ENCODE measurements around the gene MEF2C.

DNA sequence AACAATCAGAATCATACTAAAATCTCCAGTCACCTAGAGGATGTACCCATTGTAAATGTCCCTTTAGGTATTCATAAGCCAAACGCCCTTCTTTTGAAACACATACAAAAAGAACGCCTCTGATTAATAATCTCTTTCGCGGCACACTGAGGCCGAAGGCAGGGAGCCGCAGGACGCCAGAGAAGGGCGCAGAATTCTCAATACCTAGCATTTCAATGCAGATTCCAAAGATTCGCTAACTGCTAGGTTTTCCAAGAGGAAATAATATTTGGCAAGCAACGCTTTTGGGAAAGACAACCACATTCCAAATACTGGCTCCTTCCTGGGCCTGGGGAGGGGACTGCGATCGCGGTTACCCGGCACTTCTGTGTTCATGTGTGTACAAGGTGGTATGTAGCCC is 203.3 kb downstream of the MEF2C start:
- TF ChIP-seq, protein P1, sequence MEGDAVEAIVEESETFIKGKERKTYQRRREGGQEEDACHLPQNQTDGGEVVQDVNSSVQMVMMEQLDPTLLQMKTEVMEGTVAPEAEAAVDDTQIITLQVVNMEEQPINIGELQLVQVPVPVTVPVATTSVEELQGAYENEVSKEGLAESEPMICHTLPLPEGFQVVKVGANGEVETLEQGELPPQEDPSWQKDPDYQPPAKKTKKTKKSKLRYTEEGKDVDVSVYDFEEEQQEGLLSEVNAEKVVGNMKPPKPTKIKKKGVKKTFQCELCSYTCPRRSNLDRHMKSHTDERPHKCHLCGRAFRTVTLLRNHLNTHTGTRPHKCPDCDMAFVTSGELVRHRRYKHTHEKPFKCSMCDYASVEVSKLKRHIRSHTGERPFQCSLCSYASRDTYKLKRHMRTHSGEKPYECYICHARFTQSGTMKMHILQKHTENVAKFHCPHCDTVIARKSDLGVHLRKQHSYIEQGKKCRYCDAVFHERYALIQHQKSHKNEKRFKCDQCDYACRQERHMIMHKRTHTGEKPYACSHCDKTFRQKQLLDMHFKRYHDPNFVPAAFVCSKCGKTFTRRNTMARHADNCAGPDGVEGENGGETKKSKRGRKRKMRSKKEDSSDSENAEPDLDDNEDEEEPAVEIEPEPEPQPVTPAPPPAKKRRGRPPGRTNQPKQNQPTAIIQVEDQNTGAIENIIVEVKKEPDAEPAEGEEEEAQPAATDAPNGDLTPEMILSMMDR (IDR thresholded peaks at IDR 0.05; ENCODE audit: low read depth, low read length, poor library complexity, severe bottlenecking) = no peak
- no peak for TF ChIP-seq EZH2phosphoT487 (IDR thresholded peaks at IDR 0.05; ENCODE audit: borderline replicate concordance, low read length)

Data from DOHH2 (cell line).